Thyroid gland (tissue), 4 donors: Measurements from ENCODE around the gene QSOX2.

Experiments used
- CTCF ChIP-seq, 6 experiments: fragments of 200-600 bp in 3 of 6; fragments of 450-650 bp in 3 of 6; sonication (generic) in 3 of 6; IDR thresholded peaks; one replicate each; pipeline ENCODE4 v1.5.1; 2016 to 2019; ENCODE audit warnings: antibody characterized with exemption in 6 of 6, mild to moderate bottlenecking in 2 of 6, inconsistent platforms in 1 of 6, moderate library complexity in 1 of 6
- POLR2A ChIP-seq, 2 donors: fragments of 450-650 bp; IDR thresholded peaks; one replicate each; pipeline ENCODE4 v1.6.1; 2017; ENCODE audit warnings: antibody characterized with exemption in 2 of 2, mild to moderate bottlenecking in 2 of 2, moderate library complexity in 1 of 2

GRCh38 chr9:136239983-136240330, 5.7 kb downstream of the QSOX2 start:
- TF ChIP-seq CTCF (IDR thresholded peaks at IDR 0.05) (no peak), POLR2A (IDR thresholded peaks at IDR 0.05) (no peak)
